Activated B cell treated with CpG ODN at 0.5 μM for 24 hours (primary cell): ENCODE results near the gene GAK. TPM values are rescaled to one million over a fixed set of nuclear protein-coding genes. Genes with fewer than 3 reads are reported as not detected.

Experiments used
- ATAC-seq: fragments of 200-7000 bp; cut with Tn5 transposase; one replicate; pipeline ENCODE4 v1.10.0; 2021; ENCODE audit warnings: low read depth, mild to moderate bottlenecking, moderate library complexity
- CTCF ChIA-PET: fragments of 350-600 bp; sonication (Branson Sonifier 250); formaldehyde crosslinking; loops from one replicate; lab custom pipeline; 2021; ENCODE audit warnings: antibody characterized with exemption; lab: Charles Lee
- POLR2A ChIA-PET: fragments of 350-600 bp; sonication (Branson Sonifier 250); formaldehyde crosslinking; loops from one replicate; lab custom pipeline; 2021; ENCODE audit warnings: antibody characterized with exemption; lab: Charles Lee
- DNase-seq: peaks from one replicate; pipeline ENCODE4 v3.0.0; 2022
- H3K27ac Mint-ChIP-seq: one replicate; pipeline ENCODE4 v1.8.0; 2020; ENCODE audit warnings: mixed read lengths
- H3K27me3 Mint-ChIP-seq: one replicate; pipeline ENCODE4 v1.8.0; 2021; ENCODE audit warnings: mixed read lengths
- H3K36me3 Mint-ChIP-seq: one replicate; pipeline ENCODE4 v1.8.0; 2021; ENCODE audit warnings: low read depth, mixed read lengths
- H3K4me1 Mint-ChIP-seq: one replicate; pipeline ENCODE4 v1.8.0; 2021; ENCODE audit warnings: mixed read lengths
- H3K4me3 Mint-ChIP-seq: one replicate; pipeline ENCODE4 v1.8.0; 2020; ENCODE audit warnings: mild to moderate bottlenecking, mixed read lengths
- H3K9me3 Mint-ChIP-seq: one replicate; pipeline ENCODE4 v1.8.0; 2020; ENCODE audit warnings: mixed read lengths
- intact Hi-C: fragments of 100-400 bp; cut with micrococcal nuclease; formaldehyde crosslinking; loops from one replicate; pipeline ENCODE4 v1.15.1; 2024
- total RNA-seq: library from RNA; stranded (reverse); gene quantifications from 2 replicates; pipeline ENCODE4 v1.2.3, GENCODE V29; 2022
- TF ChIP-seq, protein P1 (sequence below): fragments of 200-600 bp; IDR thresholded peaks from one replicate; pipeline ENCODE4 v1.8.0; 2022; ENCODE audit warnings: antibody characterized with exemption, mild to moderate bottlenecking

Gene GAK
- total RNA-seq, 1 donor from 2014 or later: 172 TPM

DNA sequence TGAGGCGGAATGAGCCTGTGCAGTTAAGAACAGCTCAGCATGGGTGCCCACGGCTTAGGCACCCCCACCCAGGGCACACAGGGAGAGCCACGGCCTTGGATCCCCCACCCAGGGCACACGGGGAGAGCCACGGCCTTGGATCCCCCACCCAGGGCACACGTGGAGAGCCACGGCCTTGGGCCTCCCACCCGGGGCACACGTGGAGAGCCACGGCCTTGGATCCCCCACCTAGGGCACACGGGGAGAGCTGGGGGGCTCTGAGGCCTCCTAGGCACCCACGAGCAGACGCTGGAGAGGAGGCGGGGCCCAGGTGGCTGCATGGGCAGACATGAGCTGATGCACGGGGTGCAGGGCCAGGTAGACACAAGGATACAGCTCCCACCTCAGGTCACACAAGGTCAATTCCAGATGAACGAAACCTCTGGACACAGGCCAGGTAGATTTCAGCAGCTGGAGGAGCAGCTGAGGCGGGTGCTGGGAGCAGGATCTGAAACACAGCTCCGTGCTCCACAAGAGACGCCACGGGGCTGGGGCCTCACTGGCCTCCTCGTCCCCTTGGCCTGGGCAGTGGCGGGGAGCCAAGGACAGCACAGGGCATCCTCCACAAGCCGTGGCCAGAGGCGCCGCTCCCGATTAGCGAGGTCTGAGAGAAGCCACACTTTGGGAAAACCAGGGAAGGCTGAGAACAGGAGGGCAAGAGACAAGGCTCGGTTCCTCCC is 30.8 kb downstream of the GAK start:
- no peak overlapping the region for H3K4me3 Mint-ChIP-seq
- H3K27ac Mint-ChIP-seq: no peak overlapping the region
- CTCF ChIA-PET: interaction anchor here (0.8 kb wide), 1 partner anchor 48 kb away, joined by 3 read pairs; no protein-coding TSS in a partner anchor

DNA sequence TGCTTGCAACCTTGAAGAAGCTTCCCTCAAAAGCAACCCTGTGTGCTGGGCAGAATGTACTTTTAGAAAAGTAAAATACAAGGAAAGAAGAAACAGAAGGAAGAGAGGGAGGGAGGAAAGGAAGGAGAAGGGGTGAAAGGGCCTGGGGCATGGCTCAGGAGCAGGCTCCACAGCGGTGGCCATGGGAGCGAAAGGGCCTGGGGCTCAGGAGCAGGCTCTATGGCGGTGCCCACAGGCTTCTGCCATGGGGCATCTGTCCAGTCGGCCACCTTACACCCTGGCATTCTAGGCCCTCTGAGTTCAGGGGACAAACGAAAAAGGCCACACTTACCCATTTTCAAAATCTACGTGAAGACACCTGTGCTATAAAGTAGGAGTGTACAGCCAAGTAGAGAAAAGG is 31.4 kb downstream of the GAK start:
- no peak for ATAC-seq
- Mint-ChIP-seq H3K36me3 (peaks cover 70% of the 10 kb centered on the region), H3K4me3 (no peak overlapping the region)

More for the DNA sequence above, 30.8 kb downstream of the GAK start:
- Mint-ChIP-seq H3K9me3 (no peaks in the 10 kb centered on the region), H3K4me1 (no peaks in the 10 kb centered on the region), H3K27me3 (no peaks in the 10 kb centered on the region), H3K36me3 (peaks cover 70% of the 10 kb centered on the region)
- DNase-seq (no peak), ATAC-seq (no peak)
- TF ChIP-seq, protein P1, sequence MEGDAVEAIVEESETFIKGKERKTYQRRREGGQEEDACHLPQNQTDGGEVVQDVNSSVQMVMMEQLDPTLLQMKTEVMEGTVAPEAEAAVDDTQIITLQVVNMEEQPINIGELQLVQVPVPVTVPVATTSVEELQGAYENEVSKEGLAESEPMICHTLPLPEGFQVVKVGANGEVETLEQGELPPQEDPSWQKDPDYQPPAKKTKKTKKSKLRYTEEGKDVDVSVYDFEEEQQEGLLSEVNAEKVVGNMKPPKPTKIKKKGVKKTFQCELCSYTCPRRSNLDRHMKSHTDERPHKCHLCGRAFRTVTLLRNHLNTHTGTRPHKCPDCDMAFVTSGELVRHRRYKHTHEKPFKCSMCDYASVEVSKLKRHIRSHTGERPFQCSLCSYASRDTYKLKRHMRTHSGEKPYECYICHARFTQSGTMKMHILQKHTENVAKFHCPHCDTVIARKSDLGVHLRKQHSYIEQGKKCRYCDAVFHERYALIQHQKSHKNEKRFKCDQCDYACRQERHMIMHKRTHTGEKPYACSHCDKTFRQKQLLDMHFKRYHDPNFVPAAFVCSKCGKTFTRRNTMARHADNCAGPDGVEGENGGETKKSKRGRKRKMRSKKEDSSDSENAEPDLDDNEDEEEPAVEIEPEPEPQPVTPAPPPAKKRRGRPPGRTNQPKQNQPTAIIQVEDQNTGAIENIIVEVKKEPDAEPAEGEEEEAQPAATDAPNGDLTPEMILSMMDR: no peak
- intact Hi-C loops: no loop called here
- POLR2A ChIA-PET: no interaction called here

DNA sequence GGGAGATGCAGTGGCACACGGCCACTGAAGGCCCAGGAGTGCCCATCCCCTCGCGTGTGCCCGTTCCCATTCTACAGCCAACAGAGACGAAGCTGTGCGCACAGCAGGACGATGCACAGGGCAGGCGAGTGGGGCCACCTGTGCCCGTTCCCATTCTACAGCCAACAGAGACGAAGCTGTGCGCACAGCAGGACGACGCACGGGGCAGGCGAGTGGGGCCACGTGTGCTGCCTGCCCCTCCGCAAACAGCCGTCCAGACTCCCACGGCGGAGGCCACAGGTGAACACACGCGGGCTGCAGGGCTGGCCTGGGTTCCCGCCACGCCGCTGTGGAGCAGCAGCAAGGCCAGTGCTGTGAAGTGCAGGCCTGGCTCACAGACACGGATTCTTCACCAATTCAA is 32.0 kb downstream of the GAK start:
- TF ChIP-seq, protein P1: no peak
- H3K36me3 Mint-ChIP-seq: peaks cover 72% of the 10 kb centered on the region
- ATAC-seq (no peak), DNase-seq (no peak)
- H3K4me1 Mint-ChIP-seq: no peaks in the 10 kb centered on the region
- no peaks in the 10 kb centered on the region for H3K27me3 Mint-ChIP-seq
- no peak overlapping the region for H3K4me3 Mint-ChIP-seq
- H3K9me3 Mint-ChIP-seq: no peaks in the 10 kb centered on the region
- ChIA-PET CTCF (no interaction called here), POLR2A (no interaction called here)
- H3K27ac Mint-ChIP-seq: no peak overlapping the region
- intact Hi-C loops: no loop called here

More for the DNA sequence above, 31.4 kb downstream of the GAK start:
- POLR2A ChIA-PET: no interaction called here
- Mint-ChIP-seq H3K27me3 (no peaks in the 10 kb centered on the region), H3K27ac (no peak overlapping the region), H3K9me3 (no peaks in the 10 kb centered on the region), H3K4me1 (no peaks in the 10 kb centered on the region)
- CTCF ChIA-PET: no interaction called here
- intact Hi-C loops: no loop called here
- DNase-seq: no peak
- TF ChIP-seq, protein P1: no peak

DNA sequence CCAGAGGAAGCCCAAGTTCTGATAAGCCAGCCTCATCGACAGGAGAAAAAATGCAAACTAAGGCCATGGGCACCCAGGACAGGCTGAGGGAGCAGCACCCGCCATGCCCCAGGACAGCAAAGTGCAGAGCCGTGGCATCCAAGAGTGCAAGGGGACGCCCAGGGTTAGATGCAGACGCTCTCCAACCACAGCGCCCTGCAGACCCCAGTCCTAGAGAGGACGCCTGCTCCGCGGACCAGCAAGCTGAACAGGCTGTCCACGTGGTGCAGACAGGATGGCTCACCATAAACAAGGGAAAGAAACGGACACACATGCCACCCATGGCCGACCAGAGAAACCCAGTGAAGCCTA is 32.6 kb downstream of the GAK start:
- ATAC-seq: no peak
- no peak for DNase-seq
- Mint-ChIP-seq H3K4me1 (no peaks in the 10 kb centered on the region), H3K4me3 (no peak overlapping the region), H3K36me3 (peaks cover 68% of the 10 kb centered on the region), H3K9me3 (no peaks in the 10 kb centered on the region), H3K27ac (no peak overlapping the region), H3K27me3 (no peaks in the 10 kb centered on the region)
- ChIA-PET POLR2A (no interaction called here), CTCF (no interaction called here)
- TF ChIP-seq, protein P1: no peak
- intact Hi-C loops: no loop called here

DNA sequence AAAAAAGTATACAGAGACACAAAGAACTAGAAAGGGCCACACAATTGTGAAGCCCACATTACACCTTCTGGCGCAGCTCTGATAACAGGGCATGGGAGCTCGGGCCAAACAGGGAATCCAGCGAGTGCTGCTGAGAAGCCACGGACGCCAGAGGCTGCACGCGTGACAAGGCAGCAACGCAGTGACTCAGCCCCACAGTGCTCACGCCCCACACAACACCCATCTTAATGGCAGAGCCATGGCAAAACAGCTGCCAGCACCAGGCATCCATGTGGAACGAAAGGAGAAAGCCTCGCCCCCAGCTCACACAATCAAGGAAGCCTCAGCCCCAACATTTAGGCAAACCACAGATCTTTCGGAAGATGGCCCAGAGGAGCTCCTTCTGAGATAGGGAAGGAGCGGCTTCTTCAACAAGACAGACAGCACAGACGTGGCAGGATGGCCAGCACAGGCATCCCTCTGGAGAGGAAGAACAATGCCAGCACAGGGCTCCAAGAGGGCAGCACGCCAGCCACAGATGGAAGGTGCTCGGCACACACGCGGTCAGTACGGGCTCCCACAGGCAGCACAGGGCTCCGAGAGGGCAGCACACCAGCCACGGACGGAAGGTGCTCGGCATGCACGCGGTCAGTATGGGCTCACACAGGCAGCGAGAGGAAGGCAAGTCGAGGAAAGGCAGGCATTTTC is 33.1 kb downstream of the GAK start:
- DNase-seq: no peak
- ATAC-seq: no peak
- ChIA-PET POLR2A (no interaction called here), CTCF (no interaction called here)
- H3K27ac Mint-ChIP-seq: no peak overlapping the region
- TF ChIP-seq, protein P1: no peak
- intact Hi-C loops: no loop called here
- peaks cover 73% of the 10 kb centered on the region for H3K36me3 Mint-ChIP-seq
- H3K4me1 Mint-ChIP-seq: no peaks in the 10 kb centered on the region
- no peak overlapping the region for H3K4me3 Mint-ChIP-seq
- H3K9me3 Mint-ChIP-seq: no peaks in the 10 kb centered on the region
- H3K27me3 Mint-ChIP-seq: no peaks in the 10 kb centered on the region
